GM23338 (cell line): ENCODE data around the gene CRYZL1. TPM values are rescaled to one million over a fixed set of nuclear protein-coding genes. Genes with fewer than 3 reads are reported as not detected.

Experiments used
- ATAC-seq: fragments of 200-7000 bp; cut with Tn5 transposase; 3 replicates; pipeline ENCODE4 v1.9.1; 2020
- DNase-seq: peaks from one replicate; pipeline ENCODE4 v3.0.0-alpha.2; 2015; ENCODE audit warnings: low spot score
- H2AFZ ChIP-seq: fragments of 200-600 bp; sonication (generic); 2 replicates; pipeline ENCODE4 v1.8.0; 2016; ENCODE audit warnings: antibody characterized with exemption, mild to moderate bottlenecking, moderate library complexity
- H3F3A ChIP-seq: fragments of 200-600 bp; sonication (generic); replicated peaks from 2 replicates; pipeline ENCODE4 v1.8.0; 2017; ENCODE audit warnings: antibody characterized with exemption, mixed run types, low read depth
- H3K27ac ChIP-seq: fragments of 200-600 bp; sonication (generic); 2 replicates; pipeline ENCODE4 v1.6.1; 2016; ENCODE audit warnings: low read depth
- H3K27me3 ChIP-seq: fragments of 200-600 bp; sonication (generic); 2 replicates; pipeline ENCODE4 v1.8.0; 2016; ENCODE audit warnings: mild to moderate bottlenecking, mixed run types, moderate library complexity; ENCODE audit not compliant: insufficient read depth
- H3K36me3 ChIP-seq: fragments of 200-600 bp; sonication (generic); 2 replicates; pipeline ENCODE4 v1.8.0; 2016; ENCODE audit warnings: mild to moderate bottlenecking; ENCODE audit not compliant: insufficient read depth
- H3K4me1 ChIP-seq: fragments of 200-600 bp; sonication (generic); 2 replicates; pipeline ENCODE4 v1.8.0; 2016; ENCODE audit warnings: mild to moderate bottlenecking, moderate library complexity; ENCODE audit not compliant: insufficient read depth
- H3K4me2 ChIP-seq: fragments of 200-600 bp; sonication (generic); 2 replicates; pipeline ENCODE4 v1.7.1; 2017; ENCODE audit warnings: mixed run types
- H3K4me3 ChIP-seq: fragments of 200-600 bp; sonication (generic); 2 replicates; pipeline ENCODE4 v1.6.1; 2016; ENCODE audit warnings: mixed run types
- H3K79me2 ChIP-seq: fragments of 200-600 bp; sonication (generic); replicated peaks from 2 replicates; pipeline ENCODE4 v1.8.0; 2017; ENCODE audit warnings: mild to moderate bottlenecking; ENCODE audit not compliant: insufficient read depth
- H3K9me2 ChIP-seq: fragments of 200-600 bp; sonication (generic); 2 replicates; pipeline ENCODE4 v1.8.0; 2017; ENCODE audit not compliant: insufficient read depth
- H4K20me1 ChIP-seq: fragments of 200-600 bp; sonication (generic); replicated peaks from 2 replicates; pipeline ENCODE4 v1.8.0; 2017; ENCODE audit warnings: mild to moderate bottlenecking; ENCODE audit not compliant: insufficient read depth
- H3K27ac Mint-ChIP-seq: 2 replicates; pipeline ENCODE4 v1.8.0; 2020; ENCODE audit warnings: inconsistent platforms, mild to moderate bottlenecking, moderate library complexity, mixed read lengths
- H3K27me3 Mint-ChIP-seq: 3 replicates; pipeline ENCODE4 v1.8.0; 2022; ENCODE audit warnings: low read depth, mild to moderate bottlenecking, moderate library complexity, mixed read lengths, inconsistent platforms; ENCODE audit not compliant: insufficient read depth, poor library complexity
- H3K36me3 Mint-ChIP-seq: 3 replicates; pipeline ENCODE4 v1.8.0; 2021; ENCODE audit warnings: low read depth, mild to moderate bottlenecking, inconsistent platforms, moderate library complexity, mixed read lengths
- H3K4me1 Mint-ChIP-seq: 3 replicates; pipeline ENCODE4 v1.8.0; 2020; ENCODE audit warnings: mild to moderate bottlenecking, inconsistent platforms, mixed read lengths
- H3K4me3 Mint-ChIP-seq: 3 replicates; pipeline ENCODE4 v1.8.0; 2021; ENCODE audit warnings: moderate library complexity, mild to moderate bottlenecking, inconsistent platforms, mixed read lengths
- H3K9me3 Mint-ChIP-seq: 3 replicates; pipeline ENCODE4 v1.8.0; 2020; ENCODE audit warnings: moderate library complexity, mild to moderate bottlenecking, inconsistent platforms, mixed read lengths
- ETS1 ChIP-seq: IDR thresholded peaks from 2 replicates; pipeline ENCODE4 v1.6.1; 2016; ENCODE audit warnings: antibody characterized with exemption
- EZH2 ChIP-seq: fragments of 200-600 bp; sonication (generic); IDR thresholded peaks from one replicate; pipeline ENCODE4 v1.8.0; 2017; ENCODE audit warnings: antibody characterized with exemption, mild to moderate bottlenecking, low read depth; ENCODE audit not compliant: unreplicated experiment
- JUNB ChIP-seq: IDR thresholded peaks from one replicate; pipeline ENCODE4 v1.6.1; 2016; ENCODE audit warnings: antibody characterized with exemption; ENCODE audit not compliant: unreplicated experiment
- POLR2AphosphoS5 ChIP-seq: IDR thresholded peaks from 2 replicates; pipeline ENCODE4 v1.6.1; 2016; ENCODE audit warnings: antibody characterized with exemption, low read depth
- REST ChIP-seq: IDR thresholded peaks from one replicate; pipeline ENCODE4 v1.6.1; 2018; ENCODE audit warnings: antibody characterized with exemption; ENCODE audit not compliant: unreplicated experiment
- ZNF331 ChIP-seq: fragments of 250-450 bp; sonication (Bioruptor Pico); IDR thresholded peaks from 2 replicates; pipeline ENCODE4 v1.5.0; 2020; ENCODE audit warnings: low read depth, mild to moderate bottlenecking, moderate library complexity
- ZNF462 ChIP-seq: fragments of 250-450 bp; sonication (Bioruptor Pico); IDR thresholded peaks from 2 replicates; pipeline ENCODE4 v1.5.0; 2020; ENCODE audit warnings: mild to moderate bottlenecking, moderate library complexity
- polyA plus RNA-seq: library from polyadenylated mRNA; unstranded; fragments of >200 nt; fragmentation: Nextera tagmentation; extraction: Ambion mirVana; gene quantifications from 2 replicates; pipeline ENCODE4 v1.2.1, GENCODE V29; 2016
- total RNA-seq: library from RNA; depleted of rRNA; stranded (reverse); fragments of >200 nt; shearing (Covaris generic); gene quantifications from 2 replicates; pipeline ENCODE4 v1.2.3, GENCODE V29; 2014

CRYZL1 gene
- total and polyA plus RNA-seq, 2 experiments from 2014 or later: 23.8 to 40.5 TPM

- DNase-seq (no peak), ATAC-seq (no peak)
- H3K4me3 ChIP-seq: no peak overlapping the region
- H3K4me1 ChIP-seq: peaks cover 31% of the 10 kb centered on the region
- peak overlapping the region; percentile 29; the same call in 1 of the 2 replicates for H3K27ac ChIP-seq
- no peaks in the 10 kb centered on the region for H3F3A ChIP-seq
- Mint-ChIP-seq H3K27me3 (peaks cover 4% of the 10 kb centered on the region), H3K4me1 (peaks cover 42% of the 10 kb centered on the region), H3K9me3 (no peaks in the 10 kb centered on the region), H3K27ac (no peak overlapping the region), H3K4me3 (no peak overlapping the region), H3K36me3 (no peaks in the 10 kb centered on the region)
- TF ChIP-seq ETS1: no peak
- TF ChIP-seq EZH2: no peak
- TF ChIP-seq JUNB: no peak
- TF ChIP-seq ZNF462: no peak
- TF ChIP-seq POLR2AphosphoS5: no peak
- no peak for TF ChIP-seq REST
- TF ChIP-seq ZNF331 (CRISPR knock-in tag): no peak
- peaks cover 100% of the 10 kb centered on the region for H3K79me2 ChIP-seq
- H2AFZ ChIP-seq: no peak overlapping the region
- peaks cover 32% of the 10 kb centered on the region; the same call in 1 of the 2 replicates for H4K20me1 ChIP-seq
- H3K9me2 ChIP-seq: no peaks in the 10 kb centered on the region
- no peak overlapping the region for H3K4me2 ChIP-seq
- no peaks in the 10 kb centered on the region for H3K36me3 ChIP-seq
- H3K27me3 ChIP-seq: no peaks in the 10 kb centered on the region
These were observed 28.8 kb upstream of the CRYZL1 start for GRCh38 chr21:33670076-33670978.
